WERI-Rb-1 (cell line): ENCODE results near the gene IFITM1.
A peak's percentile ranks its signal among the peaks of the same experiment; 100 is the strongest.

Experiments used
- DNase-seq: peaks from one replicate; pipeline ENCODE4 v3.0.0-alpha.2; 2020
- H3K27ac ChIP-seq: fragments of 250-450 bp; sonication (Bioruptor Pico); 2 replicates; pipeline ENCODE4 v1.5.1; 2020; ENCODE audit warnings: mild to moderate bottlenecking, moderate library complexity
- H3K27me3 ChIP-seq: fragments of 250-450 bp; sonication (Bioruptor Pico); 2 replicates; pipeline ENCODE4 v1.5.1; 2021; ENCODE audit warnings: mild to moderate bottlenecking, low read depth, moderate library complexity; ENCODE audit not compliant: insufficient read depth, severe bottlenecking
- H3K36me3 ChIP-seq: fragments of 250-450 bp; sonication (Bioruptor Pico); 2 replicates; pipeline ENCODE4 v1.5.1; 2020; ENCODE audit warnings: mild to moderate bottlenecking, moderate library complexity
- H3K4me3 ChIP-seq: 2 replicates; pipeline ENCODE4 v1.5.1; 2011; ENCODE audit warnings: low read depth, mild to moderate bottlenecking, control low read depth, low read length
- H3K9me3 ChIP-seq: fragments of 250-450 bp; sonication (Bioruptor Pico); 2 replicates; pipeline ENCODE4 v1.5.1; 2021; ENCODE audit warnings: mild to moderate bottlenecking, moderate library complexity; ENCODE audit not compliant: severe bottlenecking
- TF ChIP-seq, protein P1 (sequence below): IDR thresholded peaks from 2 replicates; pipeline ENCODE4 v1.5.1; 2011; ENCODE audit warnings: low read depth, mild to moderate bottlenecking, control low read depth, inconsistent platforms, low read length

Gene IFITM1

DNA sequence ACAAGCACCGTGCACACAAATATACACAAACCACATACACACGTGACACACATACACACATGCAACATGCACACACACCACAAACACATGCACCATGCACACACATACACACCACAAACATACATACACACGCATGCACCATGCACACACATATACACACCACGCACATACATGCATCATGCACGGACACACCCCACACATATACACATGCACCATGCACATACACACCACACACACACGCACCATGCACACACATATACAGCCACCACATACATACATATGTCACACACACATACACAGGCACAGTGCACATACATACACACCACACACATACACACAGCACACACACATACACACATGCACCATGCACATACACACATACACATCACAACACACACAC lies 42.8 kb downstream of the IFITM1 start:
- H3K27ac ChIP-seq, result no peak overlapping the region
- DNase-seq, result no peak
- H3K9me3 ChIP-seq, result no peaks in the 10 kb centered on the region
- no peak overlapping the region for H3K4me3 ChIP-seq
- no peaks in the 10 kb centered on the region for H3K27me3 ChIP-seq
- no peaks in the 10 kb centered on the region for H3K36me3 ChIP-seq
- TF ChIP-seq, protein P1, sequence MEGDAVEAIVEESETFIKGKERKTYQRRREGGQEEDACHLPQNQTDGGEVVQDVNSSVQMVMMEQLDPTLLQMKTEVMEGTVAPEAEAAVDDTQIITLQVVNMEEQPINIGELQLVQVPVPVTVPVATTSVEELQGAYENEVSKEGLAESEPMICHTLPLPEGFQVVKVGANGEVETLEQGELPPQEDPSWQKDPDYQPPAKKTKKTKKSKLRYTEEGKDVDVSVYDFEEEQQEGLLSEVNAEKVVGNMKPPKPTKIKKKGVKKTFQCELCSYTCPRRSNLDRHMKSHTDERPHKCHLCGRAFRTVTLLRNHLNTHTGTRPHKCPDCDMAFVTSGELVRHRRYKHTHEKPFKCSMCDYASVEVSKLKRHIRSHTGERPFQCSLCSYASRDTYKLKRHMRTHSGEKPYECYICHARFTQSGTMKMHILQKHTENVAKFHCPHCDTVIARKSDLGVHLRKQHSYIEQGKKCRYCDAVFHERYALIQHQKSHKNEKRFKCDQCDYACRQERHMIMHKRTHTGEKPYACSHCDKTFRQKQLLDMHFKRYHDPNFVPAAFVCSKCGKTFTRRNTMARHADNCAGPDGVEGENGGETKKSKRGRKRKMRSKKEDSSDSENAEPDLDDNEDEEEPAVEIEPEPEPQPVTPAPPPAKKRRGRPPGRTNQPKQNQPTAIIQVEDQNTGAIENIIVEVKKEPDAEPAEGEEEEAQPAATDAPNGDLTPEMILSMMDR, result no peak

DNA sequence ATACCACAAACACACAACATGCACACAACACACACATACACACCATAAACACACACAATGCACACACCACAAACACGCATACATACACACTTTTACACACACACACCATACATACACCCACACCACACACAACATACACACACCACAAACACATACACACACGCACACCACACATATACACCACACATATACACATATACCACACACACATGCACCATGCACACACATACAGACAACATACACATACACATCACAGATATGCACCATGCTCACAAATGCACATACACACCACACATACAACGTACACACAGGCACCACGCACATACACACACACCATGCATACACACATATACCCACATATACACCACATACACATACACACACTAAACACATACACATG lies 43.7 kb downstream of the IFITM1 start:
- TF ChIP-seq, protein P1, result no peak
- no peak for DNase-seq
- Histone ChIP-seq H3K36me3 (no peaks in the 10 kb centered on the region), H3K27me3 (no peaks in the 10 kb centered on the region), H3K27ac (no peak overlapping the region), H3K9me3 (no peaks in the 10 kb centered on the region), H3K4me3 (no peak overlapping the region)

DNA sequence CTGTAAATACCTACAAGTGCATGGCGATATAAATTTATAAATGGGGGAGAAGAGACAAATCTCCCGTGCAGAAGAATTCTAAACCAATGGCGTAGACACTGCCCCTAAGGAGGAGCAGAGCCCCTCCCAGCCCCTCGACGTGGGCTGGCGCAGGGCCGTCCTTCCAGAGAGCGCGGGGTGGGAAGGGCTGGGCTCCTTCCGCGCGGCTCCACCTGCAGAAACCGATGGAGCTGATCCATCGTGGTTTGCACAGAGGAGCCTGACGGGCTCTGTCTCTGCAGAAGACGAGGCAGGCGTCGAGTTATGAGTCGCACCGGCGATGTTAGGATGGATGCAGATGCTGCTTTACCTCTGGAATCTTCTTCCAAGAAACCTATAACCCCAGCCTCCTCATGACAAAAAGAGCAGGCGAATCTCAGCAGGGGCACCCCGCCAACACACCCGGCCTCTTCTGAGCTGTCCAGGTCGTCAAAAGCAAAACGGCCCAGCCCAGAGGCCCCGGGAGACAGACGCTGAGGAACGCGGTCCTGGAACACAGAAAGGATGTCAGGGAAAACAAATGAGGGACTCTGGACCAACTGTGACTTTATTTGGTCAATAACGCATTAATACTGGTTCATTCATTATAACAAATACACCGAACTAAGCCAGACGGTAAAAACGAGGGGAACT lies 44.4 kb downstream of the IFITM1 start:
- no peaks in the 10 kb centered on the region for H3K36me3 ChIP-seq
- H3K27me3 ChIP-seq, result no peaks in the 10 kb centered on the region
- TF ChIP-seq, protein P1, result no peak
- no peak for DNase-seq
- no peaks in the 10 kb centered on the region for H3K9me3 ChIP-seq
- H3K4me3 ChIP-seq, result no peak overlapping the region
- H3K27ac ChIP-seq, result no peak overlapping the region

DNA sequence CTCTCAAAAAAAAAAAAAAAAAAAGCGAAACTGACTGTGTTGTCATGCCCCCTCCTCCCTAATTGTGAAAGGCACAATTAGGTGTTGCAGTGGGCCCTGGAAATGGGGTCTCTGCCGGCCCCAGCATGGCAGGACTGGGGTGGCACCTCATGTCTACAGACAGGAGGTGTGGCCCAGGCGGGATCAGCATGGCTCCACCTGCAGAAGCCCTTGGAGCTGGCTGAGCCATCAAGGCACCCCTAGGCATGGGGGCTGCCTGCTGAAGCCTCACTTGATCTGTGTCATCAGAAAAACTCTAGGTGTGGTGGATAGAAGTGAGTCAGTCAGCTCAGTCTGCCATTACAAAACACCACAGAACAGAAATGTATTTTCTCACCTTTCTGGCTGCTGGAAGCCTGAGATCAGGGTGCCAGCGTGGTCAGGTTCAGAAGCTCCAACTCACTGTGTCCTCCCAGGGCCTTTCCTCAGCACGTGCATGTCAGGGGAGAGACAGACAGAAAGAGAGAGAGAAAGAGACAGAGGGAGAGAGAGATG lies 45.4 kb downstream of the IFITM1 start:
- Histone ChIP-seq H3K9me3 (no peaks in the 10 kb centered on the region), H3K4me3 (no peak overlapping the region), H3K36me3 (no peaks in the 10 kb centered on the region), H3K27me3 (no peaks in the 10 kb centered on the region), H3K27ac (peak overlapping the region; percentile 31; the same call in 1 of the 2 replicates)
- TF ChIP-seq, protein P1, result no peak
- DNase-seq, result no peak

DNA sequence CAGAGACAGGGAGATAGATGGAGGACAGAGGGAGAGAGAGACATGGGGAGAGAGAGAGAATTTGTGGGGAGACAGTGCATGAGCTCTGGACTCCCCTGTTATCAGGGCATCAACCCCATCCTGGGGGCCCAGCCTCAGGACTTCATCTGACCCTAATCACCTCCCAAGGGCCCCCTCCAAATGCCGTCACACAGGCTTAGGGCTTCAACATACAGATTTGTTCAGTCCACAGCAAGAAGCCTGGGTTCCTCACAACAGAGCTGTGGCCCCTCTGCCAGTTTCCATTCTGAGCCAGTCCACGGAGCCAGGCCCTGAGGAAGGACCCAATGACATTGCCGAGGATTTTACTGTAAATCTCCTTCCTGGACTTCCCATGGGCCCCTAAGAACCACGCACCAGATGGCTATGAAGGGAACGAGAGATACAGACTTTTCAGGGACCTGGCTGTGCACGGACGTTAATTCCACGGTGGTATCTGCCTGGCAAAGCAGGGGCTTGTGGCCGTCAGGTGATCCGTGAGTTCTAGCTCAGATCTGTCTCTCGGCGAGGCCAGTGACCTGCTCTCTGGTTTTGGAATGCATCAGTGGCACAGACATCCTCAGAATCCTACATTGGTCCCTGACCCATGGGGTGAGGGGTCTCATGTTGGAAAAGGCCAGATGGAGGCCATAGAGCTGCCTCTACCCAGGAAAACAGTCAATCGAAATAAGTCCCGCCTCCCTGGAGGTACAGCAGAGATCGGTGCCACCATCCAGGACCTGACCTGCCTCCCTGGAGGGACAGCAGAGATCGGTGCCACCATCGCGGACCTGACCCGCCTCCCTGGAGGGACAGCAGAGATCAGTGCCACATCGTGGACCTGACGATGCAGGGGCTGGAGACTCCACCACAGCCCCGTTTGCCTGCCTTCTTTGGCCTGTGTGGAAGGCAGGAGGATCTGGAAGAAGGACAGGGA lies 46.8 kb downstream of the IFITM1 start:
- TF ChIP-seq, protein P1, result no peak
- Histone ChIP-seq H3K27me3 (no peaks in the 10 kb centered on the region), H3K27ac (peak overlapping the region; percentile 96), H3K36me3 (no peaks in the 10 kb centered on the region), H3K4me3 (peak overlapping the region; percentile 4; the same call in 1 of the 2 replicates), H3K9me3 (no peaks in the 10 kb centered on the region)
- DNase-seq, result peak; percentile 82
